A673 (cell line): ENCODE results near the gene USP40. TPM values are rescaled to one million over a fixed set of nuclear protein-coding genes. Genes with fewer than 3 reads are reported as not detected.

Experiments used
- BruUV-seq: library from RNA; stranded (reverse); fragments of 400-500 nt; replicated peaks from 2 replicates; lab custom pipeline; 2021; lab: Mats Ljungman, UMichigan
- CTCF ChIA-PET: fragments of 300-600 bp; sonication (Branson Sonifier 250); formaldehyde crosslinking; loops from one replicate; lab custom pipeline; 2022; ENCODE audit warnings: antibody characterized with exemption; lab: Charles Lee
- POLR2A ChIA-PET: fragments of 300-600 bp; sonication (Branson Sonifier 250); formaldehyde crosslinking; loops from one replicate; lab custom pipeline; 2022; ENCODE audit warnings: antibody characterized with exemption; ENCODE audit not compliant: low non-redundant PET; lab: Charles Lee
- DNase-seq: peaks from one replicate; pipeline ENCODE4 v3.0.0-alpha.2; 2015; ENCODE audit warnings: low spot score
- H3K27ac ChIP-seq: fragments of 200-600 bp; sonication (generic); 2 replicates; pipeline ENCODE4 v1.5.1; 2016; ENCODE audit warnings: mixed run types, low read depth, mild to moderate bottlenecking, mixed read lengths, antibody characterized with exemption, low read length; ENCODE audit not compliant: poor library complexity, severe bottlenecking
- H3K27me3 ChIP-seq: fragments of 200-600 bp; sonication (generic); replicated peaks from 2 replicates; pipeline ENCODE4 v1.6.1; 2017; ENCODE audit warnings: mixed run types, low read depth, mild to moderate bottlenecking, mixed read lengths, antibody characterized with exemption, low read length; ENCODE audit not compliant: insufficient read depth, poor library complexity
- H3K36me3 ChIP-seq: fragments of 200-600 bp; sonication (generic); 2 replicates; pipeline ENCODE4 v1.6.1; 2016; ENCODE audit warnings: mixed run types, mild to moderate bottlenecking, mixed read lengths, antibody characterized with exemption, low read length; ENCODE audit not compliant: insufficient read depth, poor library complexity, severe bottlenecking
- H3K4me1 ChIP-seq: fragments of 200-600 bp; sonication (generic); 2 replicates; pipeline ENCODE4 v1.6.1; 2017; ENCODE audit warnings: mixed run types, mild to moderate bottlenecking, mixed read lengths, antibody characterized with exemption, low read length; ENCODE audit not compliant: insufficient read depth, poor library complexity, severe bottlenecking
- H3K4me3 ChIP-seq: fragments of 200-600 bp; sonication (generic); 2 replicates; pipeline ENCODE4 v1.5.1; 2016; ENCODE audit warnings: low read depth, mixed run types, mild to moderate bottlenecking, mixed read lengths, low read length; ENCODE audit not compliant: poor library complexity, severe bottlenecking
- H3K9me3 ChIP-seq: fragments of 200-600 bp; sonication (generic); 2 replicates; pipeline ENCODE4 v1.6.1; 2016; ENCODE audit warnings: mixed run types, low read depth, mild to moderate bottlenecking, mixed read lengths, antibody characterized with exemption, low read length; ENCODE audit not compliant: poor library complexity, severe bottlenecking
- EZH2 ChIP-seq: fragments of 200-600 bp; sonication (generic); IDR thresholded peaks from 2 replicates; pipeline ENCODE4 v1.6.1; 2017; ENCODE audit warnings: borderline replicate concordance, low read depth, mild to moderate bottlenecking, mixed read lengths, antibody characterized with exemption, low read length; ENCODE audit not compliant: poor library complexity, severe bottlenecking
- intact Hi-C: fragments of 100-400 bp; cut with micrococcal nuclease; formaldehyde crosslinking; loops from one replicate; pipeline ENCODE4 v1.10.0; 2022; ENCODE audit not compliant: unreplicated experiment
- total RNA-seq: library from RNA; stranded (reverse); gene quantifications from 2 replicates; pipeline ENCODE4 v1.2.3, GENCODE V29; 2021
- TF ChIP-seq, protein P1 (sequence below): fragments of 300-800, 200-600 bp; sonication (generic); conservative IDR thresholded peaks from 2 replicates; pipeline ENCODE4 v1.5.1; 2017; ENCODE audit warnings: low read depth, mild to moderate bottlenecking, antibody characterized with exemption, low read length, moderate library complexity, mixed read lengths

The USP40 gene
- total RNA-seq, 1 experiment from 2014 or later = 29.6 TPM

DNA sequence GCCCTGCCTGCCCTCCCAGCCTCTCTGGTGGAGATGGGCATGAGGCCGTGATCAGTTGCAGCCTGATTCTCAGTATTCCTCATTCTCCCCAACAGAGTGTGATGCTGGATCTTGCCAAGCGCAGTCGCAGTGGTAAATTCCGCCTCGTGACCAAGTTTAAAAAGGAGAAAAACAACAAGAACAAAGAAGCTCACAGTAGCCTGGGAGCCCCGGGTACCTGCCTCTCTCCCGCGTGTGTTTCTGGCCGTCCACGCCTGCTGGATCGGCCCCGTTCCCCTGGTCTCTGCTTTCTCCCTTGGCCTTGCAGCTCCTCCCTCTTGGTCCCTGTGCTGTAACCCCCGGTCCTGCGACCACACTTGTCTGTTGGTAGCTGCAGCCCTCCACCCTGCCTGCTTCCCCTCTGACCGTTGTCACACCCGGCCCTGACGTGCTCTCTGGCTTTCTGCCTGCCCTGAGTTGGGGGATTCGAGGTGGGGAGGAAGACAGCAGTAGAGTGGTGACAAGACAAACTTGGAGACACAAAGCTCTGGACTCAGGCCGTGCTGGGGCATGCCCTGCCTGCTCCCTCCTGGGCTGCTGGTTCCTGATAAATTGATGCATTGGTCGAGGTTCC lies 99.5 kb downstream of the USP40 start:
- H3K27me3 ChIP-seq = no peaks in the 10 kb centered on the region
- no peaks in the 10 kb centered on the region for H3K9me3 ChIP-seq
- DNase-seq = no peak
- POLR2A ChIA-PET = interaction anchor here (0.5 kb wide), 1 partner anchor 1488 kb away, joined by 3 read pairs; no protein-coding TSS in a partner anchor
- TF ChIP-seq, protein P1, sequence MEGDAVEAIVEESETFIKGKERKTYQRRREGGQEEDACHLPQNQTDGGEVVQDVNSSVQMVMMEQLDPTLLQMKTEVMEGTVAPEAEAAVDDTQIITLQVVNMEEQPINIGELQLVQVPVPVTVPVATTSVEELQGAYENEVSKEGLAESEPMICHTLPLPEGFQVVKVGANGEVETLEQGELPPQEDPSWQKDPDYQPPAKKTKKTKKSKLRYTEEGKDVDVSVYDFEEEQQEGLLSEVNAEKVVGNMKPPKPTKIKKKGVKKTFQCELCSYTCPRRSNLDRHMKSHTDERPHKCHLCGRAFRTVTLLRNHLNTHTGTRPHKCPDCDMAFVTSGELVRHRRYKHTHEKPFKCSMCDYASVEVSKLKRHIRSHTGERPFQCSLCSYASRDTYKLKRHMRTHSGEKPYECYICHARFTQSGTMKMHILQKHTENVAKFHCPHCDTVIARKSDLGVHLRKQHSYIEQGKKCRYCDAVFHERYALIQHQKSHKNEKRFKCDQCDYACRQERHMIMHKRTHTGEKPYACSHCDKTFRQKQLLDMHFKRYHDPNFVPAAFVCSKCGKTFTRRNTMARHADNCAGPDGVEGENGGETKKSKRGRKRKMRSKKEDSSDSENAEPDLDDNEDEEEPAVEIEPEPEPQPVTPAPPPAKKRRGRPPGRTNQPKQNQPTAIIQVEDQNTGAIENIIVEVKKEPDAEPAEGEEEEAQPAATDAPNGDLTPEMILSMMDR = no peak
- no peak for TF ChIP-seq EZH2
- H3K36me3 ChIP-seq = peaks cover 55% of the 10 kb centered on the region
- intact Hi-C loops = no loop called here
- no TSS peak for BruUV-seq
- no peak overlapping the region for H3K27ac ChIP-seq
- H3K4me3 ChIP-seq = no peak overlapping the region
- CTCF ChIA-PET = interaction anchor here (1.2 kb wide), 1 partner anchor 10 kb away, joined by 3 read pairs; no protein-coding TSS in a partner anchor
- no peaks in the 10 kb centered on the region for H3K4me1 ChIP-seq

DNA sequence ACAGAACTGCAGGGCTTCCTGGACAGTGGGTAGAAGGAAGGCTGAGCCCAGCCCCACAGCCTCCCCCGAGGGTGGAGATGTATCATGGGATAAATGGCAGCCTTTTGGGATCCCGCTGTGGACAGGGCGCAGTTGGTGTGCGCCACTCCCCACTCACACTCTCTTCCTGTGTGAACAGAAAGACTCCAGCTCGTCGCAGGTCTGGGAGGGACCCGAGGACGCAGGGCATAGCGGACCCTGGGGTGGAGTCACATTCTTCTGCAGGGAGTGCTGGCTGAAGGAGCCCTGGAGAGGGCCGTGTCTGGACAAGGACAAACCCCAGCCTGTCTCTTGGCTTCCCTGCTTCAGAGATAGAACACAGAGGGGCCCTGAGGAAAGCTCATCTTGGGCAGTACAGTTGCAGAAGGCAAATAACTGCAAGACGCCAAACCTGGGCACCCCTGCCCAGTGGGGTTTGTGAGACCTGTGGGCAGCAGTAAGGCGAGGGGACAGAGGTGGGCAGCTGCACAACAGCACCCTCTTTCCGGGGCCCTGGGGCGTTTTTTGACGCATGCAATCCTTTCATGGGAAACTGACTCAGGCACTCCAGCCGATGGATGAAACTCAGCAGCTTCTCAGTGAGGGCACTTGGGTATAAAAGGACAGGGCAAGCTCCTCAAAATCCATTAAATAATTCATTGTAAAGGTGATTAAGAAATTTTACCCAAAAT lies 101.9 kb downstream of the USP40 start:
- CTCF ChIA-PET = no interaction called here
- H3K36me3 ChIP-seq = peaks cover 45% of the 10 kb centered on the region

DNA sequence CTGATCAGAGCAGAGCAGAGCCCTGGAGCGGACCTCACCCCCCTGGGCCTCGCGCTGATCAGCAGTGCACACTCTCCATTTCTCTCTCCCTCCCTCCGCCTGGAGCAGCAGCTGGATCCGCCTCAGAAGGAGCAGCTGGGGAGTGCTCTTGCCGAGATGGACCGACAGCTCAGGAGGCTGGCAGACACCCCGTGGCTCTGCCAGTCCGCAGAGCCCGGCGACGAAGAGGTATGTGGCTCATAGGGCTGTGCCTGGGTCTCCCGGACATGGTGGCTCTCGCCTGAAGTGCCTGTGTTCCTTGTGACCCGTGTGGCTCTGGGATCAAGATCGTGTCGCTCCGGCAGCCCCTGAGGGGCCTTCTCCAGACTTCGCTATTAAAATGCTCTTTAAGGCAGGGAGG lies 102.5 kb downstream of the USP40 start:
- TF ChIP-seq, protein P1 = no peak
- no peak for TF ChIP-seq EZH2
- Histone ChIP-seq H3K9me3 (no peaks in the 10 kb centered on the region), H3K36me3 (peaks cover 44% of the 10 kb centered on the region), H3K27me3 (no peaks in the 10 kb centered on the region), H3K27ac (no peak overlapping the region), H3K4me3 (no peak overlapping the region), H3K4me1 (no peaks in the 10 kb centered on the region)
- CTCF ChIA-PET = no interaction called here
- POLR2A ChIA-PET = no interaction called here
- BruUV-seq = no TSS peak
- intact Hi-C loops = no loop called here
- DNase-seq = no peak

More for the DNA sequence above, 101.9 kb downstream of the USP40 start:
- Histone ChIP-seq H3K9me3 (no peaks in the 10 kb centered on the region), H3K4me1 (no peaks in the 10 kb centered on the region), H3K4me3 (no peak overlapping the region), H3K27ac (no peak overlapping the region), H3K27me3 (no peaks in the 10 kb centered on the region)
- BruUV-seq = no TSS peak
- DNase-seq = no peak
- intact Hi-C loops = no loop called here
- TF ChIP-seq, protein P1 = no peak
- no peak for TF ChIP-seq EZH2
- POLR2A ChIA-PET = no interaction called here
